OCI-LY3 (cell line): ENCODE results near the gene CLMN.

ENCODE experiments used
- EZH2phosphoT487 ChIP-seq: fragments of 200-600 bp; shearing (Covaris generic); IDR thresholded peaks from 2 replicates; pipeline ENCODE4 v1.6.1; 2018; ENCODE audit warnings: antibody characterized with exemption, mixed run types, low read depth
- TF ChIP-seq, protein P1 (sequence below): fragments of 200-600, 300-600 bp; sonication (generic); IDR thresholded peaks from 2 replicates; pipeline ENCODE4 v1.5.1; 2014; ENCODE audit warnings: antibody characterized with exemption, low read length, low read depth

DNA sequence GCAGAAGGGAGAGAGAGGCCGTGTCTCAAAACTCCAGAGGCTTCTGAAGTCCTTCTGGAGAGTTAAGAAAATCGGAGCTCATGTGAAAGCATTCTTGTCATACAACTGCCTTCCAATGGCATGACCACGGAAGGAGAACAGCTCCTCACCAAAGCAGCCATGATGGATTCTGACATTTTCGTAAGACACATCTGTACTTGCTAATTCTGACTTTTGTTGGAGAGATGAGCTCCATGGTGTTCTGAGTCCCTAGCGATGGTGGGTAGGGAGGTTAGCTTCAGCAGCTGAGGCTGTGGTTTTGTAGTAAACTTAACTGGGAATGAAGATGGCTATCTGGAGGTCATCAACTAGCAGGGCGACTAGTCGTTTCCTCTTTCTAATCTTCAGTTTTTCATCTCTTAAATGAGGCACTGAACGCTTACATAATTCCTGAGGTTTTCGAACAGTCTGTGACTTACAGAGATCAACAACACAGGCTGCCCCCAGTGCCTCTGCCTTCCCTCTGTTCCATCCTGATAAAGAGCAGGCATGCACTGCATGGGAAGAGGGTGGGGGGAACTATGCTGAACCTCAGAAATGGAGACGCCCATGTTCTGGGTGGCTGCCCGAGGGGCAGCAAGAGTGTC lies 133.8 kb downstream of the CLMN start:
- TF ChIP-seq, protein P1, sequence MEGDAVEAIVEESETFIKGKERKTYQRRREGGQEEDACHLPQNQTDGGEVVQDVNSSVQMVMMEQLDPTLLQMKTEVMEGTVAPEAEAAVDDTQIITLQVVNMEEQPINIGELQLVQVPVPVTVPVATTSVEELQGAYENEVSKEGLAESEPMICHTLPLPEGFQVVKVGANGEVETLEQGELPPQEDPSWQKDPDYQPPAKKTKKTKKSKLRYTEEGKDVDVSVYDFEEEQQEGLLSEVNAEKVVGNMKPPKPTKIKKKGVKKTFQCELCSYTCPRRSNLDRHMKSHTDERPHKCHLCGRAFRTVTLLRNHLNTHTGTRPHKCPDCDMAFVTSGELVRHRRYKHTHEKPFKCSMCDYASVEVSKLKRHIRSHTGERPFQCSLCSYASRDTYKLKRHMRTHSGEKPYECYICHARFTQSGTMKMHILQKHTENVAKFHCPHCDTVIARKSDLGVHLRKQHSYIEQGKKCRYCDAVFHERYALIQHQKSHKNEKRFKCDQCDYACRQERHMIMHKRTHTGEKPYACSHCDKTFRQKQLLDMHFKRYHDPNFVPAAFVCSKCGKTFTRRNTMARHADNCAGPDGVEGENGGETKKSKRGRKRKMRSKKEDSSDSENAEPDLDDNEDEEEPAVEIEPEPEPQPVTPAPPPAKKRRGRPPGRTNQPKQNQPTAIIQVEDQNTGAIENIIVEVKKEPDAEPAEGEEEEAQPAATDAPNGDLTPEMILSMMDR: no peak
- no peak for TF ChIP-seq EZH2phosphoT487
